ENCODE results near the gene CFAP46.

- TF ChIP-seq, protein P1, sequence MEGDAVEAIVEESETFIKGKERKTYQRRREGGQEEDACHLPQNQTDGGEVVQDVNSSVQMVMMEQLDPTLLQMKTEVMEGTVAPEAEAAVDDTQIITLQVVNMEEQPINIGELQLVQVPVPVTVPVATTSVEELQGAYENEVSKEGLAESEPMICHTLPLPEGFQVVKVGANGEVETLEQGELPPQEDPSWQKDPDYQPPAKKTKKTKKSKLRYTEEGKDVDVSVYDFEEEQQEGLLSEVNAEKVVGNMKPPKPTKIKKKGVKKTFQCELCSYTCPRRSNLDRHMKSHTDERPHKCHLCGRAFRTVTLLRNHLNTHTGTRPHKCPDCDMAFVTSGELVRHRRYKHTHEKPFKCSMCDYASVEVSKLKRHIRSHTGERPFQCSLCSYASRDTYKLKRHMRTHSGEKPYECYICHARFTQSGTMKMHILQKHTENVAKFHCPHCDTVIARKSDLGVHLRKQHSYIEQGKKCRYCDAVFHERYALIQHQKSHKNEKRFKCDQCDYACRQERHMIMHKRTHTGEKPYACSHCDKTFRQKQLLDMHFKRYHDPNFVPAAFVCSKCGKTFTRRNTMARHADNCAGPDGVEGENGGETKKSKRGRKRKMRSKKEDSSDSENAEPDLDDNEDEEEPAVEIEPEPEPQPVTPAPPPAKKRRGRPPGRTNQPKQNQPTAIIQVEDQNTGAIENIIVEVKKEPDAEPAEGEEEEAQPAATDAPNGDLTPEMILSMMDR (IDR thresholded peaks at IDR 0.05; ENCODE audit: poor library complexity): no peak
- TF ChIP-seq EZH2 (IDR thresholded peaks at IDR 0.05; ENCODE audit: borderline replicate concordance): no peak
Measured at GRCh38 chr10:132832186-132832969, 110.0 kb downstream of the CFAP46 start.

All from hepatocyte (in vitro differentiated cells).